SK-N-SH (cell line): ENCODE results near the gene BRD9. TPM values are rescaled to one million over a fixed set of nuclear protein-coding genes. Genes with fewer than 3 reads are reported as not detected.

Experiments
- CTCF ChIA-PET: fragments of 300-600, 350-600 bp; formaldehyde crosslinking; extraction: SDS; loops from one replicate; lab custom pipeline; 2021; lab: Yijun Ruan, JAX
- POLR2A ChIA-PET: fragments of 350-600 bp; sonication (Branson Sonifier 250); formaldehyde crosslinking; extraction: SDS; loops from one replicate; lab custom pipeline; 2020; ENCODE audit warnings: antibody characterized with exemption, inconsistent platforms; lab: Yijun Ruan, JAX
- DNase-seq: peaks from one replicate; pipeline ENCODE4 v3.0.0; 2012
- H2AFZ ChIP-seq: fragments of 200-600 bp; sonication (generic); 2 replicates; pipeline ENCODE4 v1.8.1; 2016; ENCODE audit warnings: antibody characterized with exemption, mild to moderate bottlenecking, low read depth
- H3F3A ChIP-seq: fragments of 200-600 bp; sonication (generic); replicated peaks from 2 replicates; pipeline ENCODE3; 2016; ENCODE audit warnings: antibody characterized with exemption, mild to moderate bottlenecking; ENCODE audit not compliant: insufficient read depth
- H3K27ac ChIP-seq, 2 experiments: fragments of 200-500 bp in 1 of 2; fragments of 200-600 bp in 1 of 2; sonication (Bioruptor generic) in 1 of 2; sonication (generic), shearing (Covaris generic) in 1 of 2; 2 replicates each; pipeline versions ENCODE4 v1.5.1 to v1.6.1; 2014 to 2016; ENCODE audit warnings: low read depth in 2 of 2, inconsistent platforms in 1 of 2, low read length in 1 of 2, mild to moderate bottlenecking in 1 of 2, mixed read lengths in 1 of 2
- H3K27me3 ChIP-seq: fragments of 200-600 bp; sonication (generic), shearing (Covaris generic); 2 replicates; pipeline ENCODE4 v1.6.1; 2016; ENCODE audit warnings: mixed run types; ENCODE audit not compliant: insufficient read depth
- H3K36me3 ChIP-seq, 2 experiments: fragments of 200-500 bp in 1 of 2; fragments of 200-600 bp in 1 of 2; sonication (Bioruptor generic) in 1 of 2; sonication (generic) in 1 of 2; replicated peaks in 1 of 2; 2 replicates each; pipeline versions ENCODE3 to v1.5.1; 2014 to 2016; ENCODE audit warnings: low read length in 1 of 2, mild to moderate bottlenecking in 1 of 2; ENCODE audit not compliant: insufficient read depth in 2 of 2, control insufficient read depth in 1 of 2
- H3K4me1 ChIP-seq, 2 experiments: fragments of 200-500 bp in 1 of 2; fragments of 200-600 bp in 1 of 2; sonication (Bioruptor generic) in 1 of 2; sonication (generic), shearing (Covaris generic) in 1 of 2; 2 replicates each; pipeline versions ENCODE4 v1.5.1 to v1.6.1; 2014 to 2016; ENCODE audit warnings: low read depth in 1 of 2, low read length in 1 of 2, mixed run types in 1 of 2; ENCODE audit not compliant: insufficient read depth in 2 of 2, control insufficient read depth in 1 of 2
- H3K4me2 ChIP-seq: fragments of 200-600 bp; sonication (generic), shearing (Covaris generic); 2 replicates; pipeline ENCODE4 v1.6.1; 2017; ENCODE audit warnings: mixed run types
- H3K4me3 ChIP-seq, 2 experiments: fragments of 200-500 bp in 1 of 2; fragments of 200-600 bp in 1 of 2; sonication (Bioruptor generic) in 1 of 2; sonication (generic), shearing (Covaris generic) in 1 of 2; 2 replicates each; pipeline versions ENCODE4 v1.5.1 to v1.8.1; 2014 to 2016; ENCODE audit warnings: low read depth in 2 of 2, inconsistent platforms in 1 of 2, low read length in 1 of 2, mild to moderate bottlenecking in 1 of 2, mixed read lengths in 1 of 2, moderate library complexity in 1 of 2
- H3K79me2 ChIP-seq: fragments of 200-600 bp; sonication (generic); 2 replicates; pipeline ENCODE4 v1.8.1; 2017; ENCODE audit warnings: mild to moderate bottlenecking; ENCODE audit not compliant: insufficient read depth
- H3K9ac ChIP-seq: fragments of 200-600 bp; sonication (generic); 2 replicates; pipeline ENCODE4 v1.6.1; 2017; ENCODE audit warnings: mixed run types
- H3K9me2 ChIP-seq: fragments of 200-600 bp; sonication (generic); 2 replicates; pipeline ENCODE4 v1.6.1; 2017; ENCODE audit warnings: mixed run types
- H3K9me3 ChIP-seq: fragments of 200-600 bp; sonication (generic); 2 replicates; pipeline ENCODE4 v1.6.1; 2017; ENCODE audit warnings: mixed run types, mild to moderate bottlenecking, moderate library complexity
- H4K20me1 ChIP-seq: fragments of 200-600 bp; sonication (generic); 2 replicates; pipeline ENCODE4 v1.6.1; 2017; ENCODE audit warnings: mild to moderate bottlenecking, mixed run types; ENCODE audit not compliant: insufficient read depth
- CHD2 ChIP-seq: fragments of 150-350 bp; IDR thresholded peaks from 2 replicates; pipeline ENCODE4 v1.6.1; 2018; ENCODE audit warnings: low read length; ENCODE audit not compliant: partially characterized antibody
- ELF1 ChIP-seq: IDR thresholded peaks from 2 replicates; pipeline ENCODE4 v1.4.0; 2012
- EP300 ChIP-seq, 2 experiments: IDR thresholded peaks; 2 replicates each; pipeline versions ENCODE4 v1.4.0 to v1.6.1; 2012; ENCODE audit warnings: borderline replicate concordance in 1 of 2, low read depth in 1 of 2, low read length in 1 of 2
- FOSL2 ChIP-seq: IDR thresholded peaks from 2 replicates; pipeline ENCODE4 v1.4.0; 2012; ENCODE audit warnings: low read depth, mild to moderate bottlenecking, moderate library complexity, borderline replicate concordance
- FOXJ3 ChIP-seq: sonication (generic); formaldehyde crosslinking; IDR thresholded peaks from 2 replicates; pipeline ENCODE4 v1.5.1; 2020; ENCODE audit warnings: mild to moderate bottlenecking, missing genetic modification reagents
- GABPA ChIP-seq: IDR thresholded peaks from 2 replicates; pipeline ENCODE4 v1.4.0; 2012; ENCODE audit warnings: low read depth, mild to moderate bottlenecking
- GATA2 ChIP-seq: sonication (generic); formaldehyde crosslinking; IDR thresholded peaks from 2 replicates; pipeline ENCODE4 v1.5.0; 2020; ENCODE audit warnings: mild to moderate bottlenecking, missing genetic modification reagents
- JUND ChIP-seq: IDR thresholded peaks from 2 replicates; pipeline ENCODE4 v1.4.0; 2012
- MXI1 ChIP-seq: IDR thresholded peaks from 2 replicates; pipeline ENCODE4 v1.6.1; 2012; ENCODE audit warnings: mild to moderate bottlenecking, low read depth, low read length, improper control_type of control experiment
- POLR2AphosphoS5 ChIP-seq: IDR thresholded peaks from 2 replicates; pipeline ENCODE4 v1.6.1; 2012; ENCODE audit warnings: low read depth, low read length
- RAD21 ChIP-seq: IDR thresholded peaks from 2 replicates; pipeline ENCODE4 v1.6.1; 2012; ENCODE audit warnings: mild to moderate bottlenecking, low read length
- SMC3 ChIP-seq: IDR thresholded peaks from 2 replicates; pipeline ENCODE4 v1.6.1; 2012; ENCODE audit warnings: low read depth, low read length, improper control_type of control experiment
- TCF12 ChIP-seq: IDR thresholded peaks from 2 replicates; pipeline ENCODE4 v1.4.0; 2012
- YY1 ChIP-seq: IDR thresholded peaks from 2 replicates; pipeline ENCODE4 v1.4.0; 2012; ENCODE audit warnings: low read depth, mild to moderate bottlenecking
- WGBS: methylation state at CpG from one replicate; pipeline ENCODE4 v1.1.6; 2017; ENCODE audit warnings: low lambda C conversion rate; 5-methylcytosine and 5-hydroxymethylcytosine counted together
- polyA plus RNA-seq, 3 experiments: library from polyadenylated mRNA; depleted of rRNA; stranded (reverse); fragments of >200 nt; gene quantifications; 2 replicates each; pipeline ENCODE4 v1.2.3, GENCODE V29; 2012
- TF ChIP-seq, protein P1 (sequence below): IDR thresholded peaks from 2 replicates; pipeline ENCODE4 v1.4.0; 2012; ENCODE audit warnings: low read depth, borderline replicate concordance
- TF ChIP-seq, protein P2 (sequence below): fragments of 150-350 bp; IDR thresholded peaks from 2 replicates; pipeline ENCODE4 v1.6.1; 2017; ENCODE audit warnings: antibody characterized with exemption, low read length, low read depth, borderline replicate concordance
- TF ChIP-seq, protein P3 (sequence below): fragments of 150-350 bp; IDR thresholded peaks from 2 replicates; pipeline ENCODE4 v1.6.1; 2016; ENCODE audit warnings: mild to moderate bottlenecking, low read depth, low read length
- TF ChIP-seq, protein P4 (sequence below): fragments of 200-600 bp; sonication (generic); IDR thresholded peaks from 2 replicates; pipeline ENCODE4 v1.6.1; 2017; ENCODE audit warnings: antibody characterized with exemption, mild to moderate bottlenecking, moderate library complexity

Gene BRD9
- polyA plus RNA-seq, 1 of the 3 experiments (the other 2 are of a cell fraction), result 19.5 TPM

DNA sequence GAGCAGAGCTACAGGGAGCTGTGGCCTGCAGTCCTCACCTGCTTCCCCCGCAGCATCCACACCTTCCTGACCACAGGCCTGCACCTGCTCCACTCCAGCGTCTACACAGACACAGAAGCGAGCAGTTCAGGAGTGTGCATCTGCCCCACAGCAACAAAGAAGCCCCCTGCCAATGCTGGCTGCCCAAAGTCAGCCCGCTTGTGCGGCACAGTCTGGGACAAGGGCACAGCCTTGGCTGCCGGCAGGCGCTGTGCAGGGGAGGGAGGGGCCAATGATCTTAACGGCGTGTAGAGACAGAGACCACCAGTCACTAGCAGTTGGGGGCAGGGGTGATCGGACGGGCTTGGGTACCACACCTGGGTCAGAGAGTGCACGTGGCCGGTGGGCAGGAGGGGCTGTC lies 6.6 kb downstream of the BRD9 start (continued):
- TF ChIP-seq, protein P1, sequence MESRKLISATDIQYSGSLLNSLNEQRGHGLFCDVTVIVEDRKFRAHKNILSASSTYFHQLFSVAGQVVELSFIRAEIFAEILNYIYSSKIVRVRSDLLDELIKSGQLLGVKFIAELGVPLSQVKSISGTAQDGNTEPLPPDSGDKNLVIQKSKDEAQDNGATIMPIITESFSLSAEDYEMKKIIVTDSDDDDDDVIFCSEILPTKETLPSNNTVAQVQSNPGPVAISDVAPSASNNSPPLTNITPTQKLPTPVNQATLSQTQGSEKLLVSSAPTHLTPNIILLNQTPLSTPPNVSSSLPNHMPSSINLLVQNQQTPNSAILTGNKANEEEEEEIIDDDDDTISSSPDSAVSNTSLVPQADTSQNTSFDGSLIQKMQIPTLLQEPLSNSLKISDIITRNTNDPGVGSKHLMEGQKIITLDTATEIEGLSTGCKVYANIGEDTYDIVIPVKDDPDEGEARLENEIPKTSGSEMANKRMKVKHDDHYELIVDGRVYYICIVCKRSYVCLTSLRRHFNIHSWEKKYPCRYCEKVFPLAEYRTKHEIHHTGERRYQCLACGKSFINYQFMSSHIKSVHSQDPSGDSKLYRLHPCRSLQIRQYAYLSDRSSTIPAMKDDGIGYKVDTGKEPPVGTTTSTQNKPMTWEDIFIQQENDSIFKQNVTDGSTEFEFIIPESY, result no peak
- TF ChIP-seq FOSL2 (no peak), RAD21 (no peak), ELF1 (no peak), TCF12 (no peak)

DNA sequence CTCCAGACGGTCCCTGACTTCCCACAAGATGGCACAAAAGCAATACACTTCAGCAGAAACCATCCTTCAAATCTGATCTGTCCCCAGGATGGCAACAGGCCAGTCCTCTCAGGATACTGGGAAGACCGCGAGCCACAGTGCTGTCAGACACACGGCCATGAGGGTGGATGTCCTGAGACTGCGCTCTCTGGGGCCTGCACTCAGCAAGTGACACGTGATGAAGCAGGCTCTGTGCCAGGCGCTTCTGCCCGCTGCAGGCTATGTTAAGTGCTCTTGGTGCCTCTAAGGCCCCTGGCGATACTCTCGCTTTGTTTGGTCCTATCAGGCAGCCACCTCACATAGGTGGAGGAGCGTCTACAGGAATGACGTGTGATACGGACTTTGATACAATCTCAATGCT lies 7.1 kb downstream of the BRD9 start:
- Histone ChIP-seq H2AFZ (no peak overlapping the region), H3K79me2 (peaks cover 90% of the 10 kb centered on the region)

More for the DNA sequence above, 7.1 kb downstream of the BRD9 start:
- ChIA-PET POLR2A (no interaction called here), CTCF (no interaction called here)
- Histone ChIP-seq H3F3A (peaks cover 5% of the 10 kb centered on the region), H3K9me3 (no peaks in the 10 kb centered on the region), H3K4me1 (peaks cover 2 to 5% of the 10 kb centered on the region in 2 experiments; a peak in 2 of 4 replicates), H3K4me2 (no peak overlapping the region), H3K27me3 (no peaks in the 10 kb centered on the region), H4K20me1 (peaks cover 37% of the 10 kb centered on the region), H3K9me2 (no peaks in the 10 kb centered on the region), H3K4me3 (no peak overlapping the region), H3K27ac (no peak overlapping the region), H3K36me3 (peaks cover 74 to 84% of the 10 kb centered on the region in 2 experiments), H3K9ac (no peak overlapping the region)
- 98% methylated on average over 7 of the region's 13 CpGs for WGBS
- TF ChIP-seq GATA2 (CRISPR knock-in tag) (no peak), CHD2 (no peak), POLR2AphosphoS5 (no peak), SMC3 (no peak), FOXJ3 (CRISPR knock-in tag) (no peak), JUND (no peak), EP300 (IDR thresholded peaks at IDR 0.05; ENCODE audit: borderline replicate concordance in 1 of 2, low read depth in 1 of 2, low read length in 1 of 2) (no peak), TCF12 (no peak), GABPA (no peak), YY1 (no peak), MXI1 (no peak), ELF1 (no peak), FOSL2 (no peak), RAD21 (no peak)
- TF ChIP-seq, protein P2, sequence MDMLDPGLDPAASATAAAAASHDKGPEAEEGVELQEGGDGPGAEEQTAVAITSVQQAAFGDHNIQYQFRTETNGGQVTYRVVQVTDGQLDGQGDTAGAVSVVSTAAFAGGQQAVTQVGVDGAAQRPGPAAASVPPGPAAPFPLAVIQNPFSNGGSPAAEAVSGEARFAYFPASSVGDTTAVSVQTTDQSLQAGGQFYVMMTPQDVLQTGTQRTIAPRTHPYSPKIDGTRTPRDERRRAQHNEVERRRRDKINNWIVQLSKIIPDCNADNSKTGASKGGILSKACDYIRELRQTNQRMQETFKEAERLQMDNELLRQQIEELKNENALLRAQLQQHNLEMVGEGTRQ, result no peak
- TF ChIP-seq, protein P3, sequence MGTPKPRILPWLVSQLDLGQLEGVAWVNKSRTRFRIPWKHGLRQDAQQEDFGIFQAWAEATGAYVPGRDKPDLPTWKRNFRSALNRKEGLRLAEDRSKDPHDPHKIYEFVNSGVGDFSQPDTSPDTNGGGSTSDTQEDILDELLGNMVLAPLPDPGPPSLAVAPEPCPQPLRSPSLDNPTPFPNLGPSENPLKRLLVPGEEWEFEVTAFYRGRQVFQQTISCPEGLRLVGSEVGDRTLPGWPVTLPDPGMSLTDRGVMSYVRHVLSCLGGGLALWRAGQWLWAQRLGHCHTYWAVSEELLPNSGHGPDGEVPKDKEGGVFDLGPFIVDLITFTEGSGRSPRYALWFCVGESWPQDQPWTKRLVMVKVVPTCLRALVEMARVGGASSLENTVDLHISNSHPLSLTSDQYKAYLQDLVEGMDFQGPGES, result no peak
- TF ChIP-seq, protein P4, sequence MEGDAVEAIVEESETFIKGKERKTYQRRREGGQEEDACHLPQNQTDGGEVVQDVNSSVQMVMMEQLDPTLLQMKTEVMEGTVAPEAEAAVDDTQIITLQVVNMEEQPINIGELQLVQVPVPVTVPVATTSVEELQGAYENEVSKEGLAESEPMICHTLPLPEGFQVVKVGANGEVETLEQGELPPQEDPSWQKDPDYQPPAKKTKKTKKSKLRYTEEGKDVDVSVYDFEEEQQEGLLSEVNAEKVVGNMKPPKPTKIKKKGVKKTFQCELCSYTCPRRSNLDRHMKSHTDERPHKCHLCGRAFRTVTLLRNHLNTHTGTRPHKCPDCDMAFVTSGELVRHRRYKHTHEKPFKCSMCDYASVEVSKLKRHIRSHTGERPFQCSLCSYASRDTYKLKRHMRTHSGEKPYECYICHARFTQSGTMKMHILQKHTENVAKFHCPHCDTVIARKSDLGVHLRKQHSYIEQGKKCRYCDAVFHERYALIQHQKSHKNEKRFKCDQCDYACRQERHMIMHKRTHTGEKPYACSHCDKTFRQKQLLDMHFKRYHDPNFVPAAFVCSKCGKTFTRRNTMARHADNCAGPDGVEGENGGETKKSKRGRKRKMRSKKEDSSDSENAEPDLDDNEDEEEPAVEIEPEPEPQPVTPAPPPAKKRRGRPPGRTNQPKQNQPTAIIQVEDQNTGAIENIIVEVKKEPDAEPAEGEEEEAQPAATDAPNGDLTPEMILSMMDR, result no peak
- DNase-seq, result no peak
